HEK293 (cell line): Measurements from ENCODE around the gene PALB2.

ENCODE experiments used
- CTCF ChIA-PET: fragments of 350-600 bp; formaldehyde crosslinking; extraction: SDS; loops from one replicate; lab custom pipeline; 2021; ENCODE audit warnings: antibody characterized with exemption; lab: Yijun Ruan, JAX
- POLR2A ChIA-PET: fragments of 300-600 bp; formaldehyde crosslinking; extraction: SDS; loops from one replicate; lab custom pipeline; 2020; ENCODE audit warnings: antibody characterized with exemption, inconsistent platforms; lab: Yijun Ruan, JAX
- H3K27ac ChIP-seq: fragments of 200-500 bp; sonication (Bioruptor generic); 2 replicates; pipeline ENCODE4 v1.5.1; 2014; ENCODE audit warnings: low read depth, low read length, control low read depth, inconsistent platforms; ENCODE audit errors: extremely low read depth
- H3K36me3 ChIP-seq, 2 experiments: fragments of 200-500 bp in 1 of 2; sonication (Bioruptor generic) in 1 of 2; 1 replicate in 1 of 2; 2 replicates in 1 of 2; pipeline ENCODE4 v1.5.1; 2014 to 2017; ENCODE audit warnings: inconsistent platforms in 2 of 2, low read length in 2 of 2; ENCODE audit not compliant: control insufficient read depth in 2 of 2, insufficient read depth in 1 of 2
- H3K4me1 ChIP-seq: fragments of 200-500 bp; sonication (Bioruptor generic); 2 replicates; pipeline ENCODE4 v1.5.1; 2014; ENCODE audit warnings: mild to moderate bottlenecking, low read length, inconsistent platforms; ENCODE audit not compliant: control insufficient read depth, insufficient read depth
- H3K4me3 ChIP-seq: 2 replicates; pipeline ENCODE4 v1.5.1; 2011; ENCODE audit warnings: low read depth, mild to moderate bottlenecking, control low read depth, low read length, moderate library complexity
- H3K9me3 ChIP-seq: fragments of 200-500 bp; sonication (Bioruptor generic); 2 replicates; pipeline ENCODE4 v1.5.1; 2014; ENCODE audit warnings: low read depth, low read length, inconsistent platforms; ENCODE audit not compliant: control insufficient read depth, insufficient read depth
- GLIS1 ChIP-seq: fragments of 450-650 bp; formaldehyde crosslinking; IDR thresholded peaks from 2 replicates; pipeline ENCODE4 v1.5.1; 2016; ENCODE audit warnings: missing biosample characterization, missing genetic modification characterization
- KLF1 ChIP-seq: fragments of 450-650 bp; formaldehyde crosslinking; IDR thresholded peaks from 2 replicates; pipeline ENCODE4 v1.5.1; 2016; ENCODE audit warnings: missing biosample characterization, missing genetic modification characterization
- MYNN ChIP-seq: fragments of 450-650 bp; formaldehyde crosslinking; IDR thresholded peaks from 2 replicates; pipeline ENCODE4 v1.5.1; 2016; ENCODE audit warnings: missing biosample characterization, missing genetic modification characterization, borderline replicate concordance
- OSR2 ChIP-seq: fragments of 450-650 bp; formaldehyde crosslinking; IDR thresholded peaks from 2 replicates; pipeline ENCODE4 v1.5.1; 2016; ENCODE audit warnings: missing biosample characterization, missing genetic modification characterization
- PRDM1 ChIP-seq: fragments of 450-650 bp; formaldehyde crosslinking; IDR thresholded peaks from 2 replicates; pipeline ENCODE4; 2016; ENCODE audit warnings: missing biosample characterization, missing genetic modification characterization
- ZNF248 ChIP-seq: fragments of 450-650 bp; formaldehyde crosslinking; IDR thresholded peaks from 2 replicates; pipeline ENCODE4 v1.5.1; 2017; ENCODE audit warnings: missing biosample characterization, missing genetic modification characterization
- ZNF426 ChIP-seq: fragments of 450-650 bp; formaldehyde crosslinking; IDR thresholded peaks from 2 replicates; pipeline ENCODE4 v1.5.1; 2017; ENCODE audit warnings: missing biosample characterization, missing genetic modification characterization, mild to moderate bottlenecking, inconsistent platforms, moderate library complexity
- ZNF701 ChIP-seq: fragments of 450-650 bp; formaldehyde crosslinking; IDR thresholded peaks from 2 replicates; pipeline ENCODE4 v1.5.1; 2016; ENCODE audit warnings: missing biosample characterization, missing genetic modification characterization
- ZNF747 ChIP-seq: fragments of 450-650 bp; formaldehyde crosslinking; IDR thresholded peaks from 2 replicates; pipeline ENCODE4 v1.5.1; 2016; ENCODE audit warnings: missing biosample characterization, missing genetic modification characterization
- ZNF837 ChIP-seq: fragments of 450-650 bp; formaldehyde crosslinking; IDR thresholded peaks from 2 replicates; pipeline ENCODE4 v1.5.1; 2016; ENCODE audit warnings: missing biosample characterization, missing genetic modification characterization
- ZSCAN30 ChIP-seq: fragments of 450-650 bp; IDR thresholded peaks from 2 replicates; pipeline ENCODE4 v1.5.1; 2018; ENCODE audit warnings: missing biosample characterization, mild to moderate bottlenecking, missing genetic modification characterization, moderate library complexity
- TF ChIP-seq, protein P1 (sequence below): fragments of 450-650 bp; formaldehyde crosslinking; IDR thresholded peaks from 2 replicates; pipeline ENCODE4 v1.5.1; 2017; ENCODE audit warnings: missing biosample characterization, missing genetic modification characterization
- TF ChIP-seq, protein P2 (sequence below): fragments of 450-650 bp; formaldehyde crosslinking; IDR thresholded peaks from 2 replicates; pipeline ENCODE4 v1.5.1; 2016; ENCODE audit warnings: missing biosample characterization, missing genetic modification characterization
- TF ChIP-seq, protein P3 (sequence below): fragments of 450-650 bp; formaldehyde crosslinking; conservative IDR thresholded peaks from 2 replicates; pipeline ENCODE4 v1.5.1; 2016; ENCODE audit warnings: low read depth, missing biosample characterization, missing genetic modification characterization
- TF ChIP-seq, protein P4 (sequence below): fragments of 450-650 bp; formaldehyde crosslinking; IDR thresholded peaks from 2 replicates; pipeline ENCODE4 v1.5.1; 2017; ENCODE audit warnings: missing biosample characterization, mild to moderate bottlenecking, missing genetic modification characterization, moderate library complexity

PALB2 gene

DNA sequence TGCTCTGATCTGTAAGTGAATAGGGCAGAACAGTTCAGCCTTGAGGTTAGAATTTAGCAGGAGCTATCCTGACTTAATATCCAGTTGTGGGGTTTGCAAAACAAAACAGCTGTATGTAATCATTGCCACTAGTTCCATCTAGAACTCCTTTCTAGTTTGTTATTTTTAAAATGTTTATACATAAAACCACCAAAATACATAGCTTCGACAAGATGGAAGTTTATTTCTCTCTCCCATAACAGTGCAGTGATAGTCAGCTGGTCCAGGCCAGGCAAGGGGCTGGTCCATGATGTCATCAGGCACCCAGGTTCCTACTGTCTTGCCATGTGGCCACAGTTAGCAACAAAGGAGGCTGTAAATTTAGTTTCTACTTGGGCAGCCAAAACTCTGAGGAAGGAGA lies 27.1 kb upstream of the PALB2 start (continued):
- TF ChIP-seq, protein P1, sequence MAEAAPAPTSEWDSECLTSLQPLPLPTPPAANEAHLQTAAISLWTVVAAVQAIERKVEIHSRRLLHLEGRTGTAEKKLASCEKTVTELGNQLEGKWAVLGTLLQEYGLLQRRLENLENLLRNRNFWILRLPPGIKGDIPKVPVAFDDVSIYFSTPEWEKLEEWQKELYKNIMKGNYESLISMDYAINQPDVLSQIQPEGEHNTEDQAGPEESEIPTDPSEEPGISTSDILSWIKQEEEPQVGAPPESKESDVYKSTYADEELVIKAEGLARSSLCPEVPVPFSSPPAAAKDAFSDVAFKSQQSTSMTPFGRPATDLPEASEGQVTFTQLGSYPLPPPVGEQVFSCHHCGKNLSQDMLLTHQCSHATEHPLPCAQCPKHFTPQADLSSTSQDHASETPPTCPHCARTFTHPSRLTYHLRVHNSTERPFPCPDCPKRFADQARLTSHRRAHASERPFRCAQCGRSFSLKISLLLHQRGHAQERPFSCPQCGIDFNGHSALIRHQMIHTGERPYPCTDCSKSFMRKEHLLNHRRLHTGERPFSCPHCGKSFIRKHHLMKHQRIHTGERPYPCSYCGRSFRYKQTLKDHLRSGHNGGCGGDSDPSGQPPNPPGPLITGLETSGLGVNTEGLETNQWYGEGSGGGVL (tag by site-specific recombination), result no peak
- TF ChIP-seq PRDM1 (tag by site-specific recombination), result no peak
- no peak for TF ChIP-seq ZNF248 (tag by site-specific recombination)
- no peak for TF ChIP-seq KLF1
- no peak for TF ChIP-seq OSR2 (tag by site-specific recombination)
- TF ChIP-seq, all 188 proteins: peak for 0

DNA sequence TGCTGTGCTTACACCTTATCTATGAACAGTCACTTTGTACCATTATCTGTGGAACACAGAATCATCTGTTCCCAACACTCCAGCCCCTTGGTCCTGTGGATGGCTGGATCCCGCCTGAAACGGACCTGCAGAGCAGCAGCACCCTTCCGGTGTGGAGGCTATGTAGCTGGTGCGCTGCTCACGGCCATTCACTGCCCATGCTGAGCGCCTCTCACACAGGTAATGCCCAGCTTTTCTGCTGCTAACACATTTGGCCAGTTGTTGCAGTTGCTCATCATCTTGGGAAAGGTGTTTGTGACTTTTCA lies 26.2 kb upstream of the PALB2 start:
- H3K36me3 ChIP-seq, result peaks cover 8 to 96% of the 10 kb centered on the region in 2 experiments; a peak in 2 of 3 replicates
- H3K9me3 ChIP-seq, result no peaks in the 10 kb centered on the region
- CTCF ChIA-PET, result interaction anchor here (1.0 to 1.4 kb wide), 2 partner anchors 10 to 11 kb away, joined by 3 to 6 read pairs; partner anchors contain the start of gene PLK1
- TF ChIP-seq, protein P2, sequence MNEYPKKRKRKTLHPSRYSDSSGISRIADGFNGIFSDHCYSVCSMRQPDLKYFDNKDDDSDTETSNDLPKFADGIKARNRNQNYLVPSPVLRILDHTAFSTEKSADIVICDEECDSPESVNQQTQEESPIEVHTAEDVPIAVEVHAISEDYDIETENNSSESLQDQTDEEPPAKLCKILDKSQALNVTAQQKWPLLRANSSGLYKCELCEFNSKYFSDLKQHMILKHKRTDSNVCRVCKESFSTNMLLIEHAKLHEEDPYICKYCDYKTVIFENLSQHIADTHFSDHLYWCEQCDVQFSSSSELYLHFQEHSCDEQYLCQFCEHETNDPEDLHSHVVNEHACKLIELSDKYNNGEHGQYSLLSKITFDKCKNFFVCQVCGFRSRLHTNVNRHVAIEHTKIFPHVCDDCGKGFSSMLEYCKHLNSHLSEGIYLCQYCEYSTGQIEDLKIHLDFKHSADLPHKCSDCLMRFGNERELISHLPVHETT (tag by site-specific recombination), result no peak
- H3K4me3 ChIP-seq, result no peak overlapping the region
- no peaks in the 10 kb centered on the region for H3K4me1 ChIP-seq
- H3K27ac ChIP-seq, result no peak overlapping the region
- POLR2A ChIA-PET, result no interaction called here

DNA sequence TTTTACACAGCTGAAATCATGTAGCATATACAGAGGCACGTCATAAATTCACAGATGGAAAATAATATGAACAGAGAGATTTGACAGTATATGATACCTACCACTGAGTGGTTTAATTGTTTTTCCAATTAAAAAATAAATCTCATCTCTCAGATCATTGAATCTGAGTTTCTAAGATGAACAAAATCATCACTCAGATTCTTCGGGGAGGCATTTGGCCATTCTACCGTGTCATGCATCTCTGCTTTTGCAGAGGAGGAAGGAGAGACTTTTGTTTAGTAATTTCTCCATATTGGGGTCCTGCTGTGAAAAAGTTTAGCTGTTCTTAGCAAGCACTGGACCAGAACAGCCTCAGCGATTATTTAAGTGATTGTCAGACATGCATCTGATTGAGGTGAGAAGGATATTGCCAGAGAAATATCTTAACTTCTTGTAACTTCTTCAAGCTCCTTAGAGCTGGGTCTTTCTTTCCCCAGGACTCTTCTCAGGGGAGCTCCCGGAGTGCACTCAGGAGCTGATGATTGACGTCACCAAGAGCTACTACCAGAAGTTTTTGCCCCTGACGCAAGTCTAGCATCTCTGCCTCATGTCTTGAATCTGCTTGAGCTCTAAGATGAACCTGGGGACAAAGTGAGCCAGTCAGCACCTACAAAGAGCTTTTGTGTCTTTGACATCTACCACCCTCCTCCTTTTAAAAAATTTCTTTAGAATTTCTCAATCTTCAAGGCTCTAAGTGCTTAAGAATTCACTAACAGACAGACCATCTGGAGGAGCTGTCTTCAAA lies 25.7 kb upstream of the PALB2 start:
- H3K27ac ChIP-seq, result no peak overlapping the region
- ChIA-PET POLR2A (interaction anchor here (0.9 kb wide), 1 partner anchor 13 kb away, joined by 3 read pairs; no protein-coding TSS in a partner anchor), CTCF (interaction anchor here (1.4 kb wide), 1 partner anchor 12 kb away, joined by 6 read pairs; the partner anchor contains the start of gene PLK1)
- no peak overlapping the region for H3K4me3 ChIP-seq
- no peaks in the 10 kb centered on the region for H3K9me3 ChIP-seq
- peaks cover 11 to 96% of the 10 kb centered on the region in 2 experiments for H3K36me3 ChIP-seq
- H3K4me1 ChIP-seq, result no peaks in the 10 kb centered on the region
- TF ChIP-seq ZNF426, result no peak
- no peak for TF ChIP-seq ZSCAN30 (tag by site-specific recombination)
- TF ChIP-seq, protein P3, sequence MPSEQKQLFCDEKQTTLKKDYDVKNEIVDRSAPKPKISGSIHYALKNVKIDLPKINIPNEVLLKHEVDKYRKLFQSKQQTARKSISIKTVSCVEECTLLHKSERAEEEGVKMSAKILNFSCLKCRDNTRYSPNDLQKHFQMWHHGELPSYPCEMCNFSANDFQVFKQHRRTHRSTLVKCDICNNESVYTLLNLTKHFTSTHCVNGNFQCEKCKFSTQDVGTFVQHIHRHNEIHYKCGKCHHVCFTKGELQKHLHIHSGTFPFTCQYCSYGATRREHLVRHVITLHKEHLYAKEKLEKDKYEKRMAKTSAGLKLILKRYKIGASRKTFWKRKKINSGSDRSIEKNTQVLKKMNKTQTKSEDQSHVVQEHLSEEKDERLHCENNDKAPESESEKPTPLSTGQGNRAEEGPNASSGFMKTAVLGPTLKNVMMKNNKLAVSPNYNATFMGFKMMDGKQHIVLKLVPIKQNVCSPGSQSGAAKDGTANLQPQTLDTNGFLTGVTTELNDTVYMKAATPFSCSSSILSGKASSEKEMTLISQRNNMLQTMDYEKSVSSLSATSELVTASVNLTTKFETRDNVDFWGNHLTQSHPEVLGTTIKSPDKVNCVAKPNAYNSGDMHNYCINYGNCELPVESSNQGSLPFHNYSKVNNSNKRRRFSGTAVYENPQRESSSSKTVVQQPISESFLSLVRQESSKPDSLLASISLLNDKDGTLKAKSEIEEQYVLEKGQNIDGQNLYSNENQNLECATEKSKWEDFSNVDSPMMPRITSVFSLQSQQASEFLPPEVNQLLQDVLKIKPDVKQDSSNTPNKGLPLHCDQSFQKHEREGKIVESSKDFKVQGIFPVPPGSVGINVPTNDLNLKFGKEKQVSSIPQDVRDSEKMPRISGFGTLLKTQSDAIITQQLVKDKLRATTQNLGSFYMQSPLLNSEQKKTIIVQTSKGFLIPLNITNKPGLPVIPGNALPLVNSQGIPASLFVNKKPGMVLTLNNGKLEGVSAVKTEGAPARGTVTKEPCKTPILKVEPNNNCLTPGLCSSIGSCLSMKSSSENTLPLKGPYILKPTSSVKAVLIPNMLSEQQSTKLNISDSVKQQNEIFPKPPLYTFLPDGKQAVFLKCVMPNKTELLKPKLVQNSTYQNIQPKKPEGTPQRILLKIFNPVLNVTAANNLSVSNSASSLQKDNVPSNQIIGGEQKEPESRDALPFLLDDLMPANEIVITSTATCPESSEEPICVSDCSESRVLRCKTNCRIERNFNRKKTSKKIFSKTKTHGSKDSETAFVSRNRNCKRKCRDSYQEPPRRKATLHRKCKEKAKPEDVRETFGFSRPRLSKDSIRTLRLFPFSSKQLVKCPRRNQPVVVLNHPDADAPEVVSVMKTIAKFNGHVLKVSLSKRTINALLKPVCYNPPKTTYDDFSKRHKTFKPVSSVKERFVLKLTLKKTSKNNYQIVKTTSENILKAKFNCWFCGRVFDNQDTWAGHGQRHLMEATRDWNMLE (tag by site-specific recombination), result no peak
- no peak for TF ChIP-seq ZNF747 (tag by site-specific recombination)
- no peak for TF ChIP-seq ZNF837 (tag by site-specific recombination)
- TF ChIP-seq, protein P4, sequence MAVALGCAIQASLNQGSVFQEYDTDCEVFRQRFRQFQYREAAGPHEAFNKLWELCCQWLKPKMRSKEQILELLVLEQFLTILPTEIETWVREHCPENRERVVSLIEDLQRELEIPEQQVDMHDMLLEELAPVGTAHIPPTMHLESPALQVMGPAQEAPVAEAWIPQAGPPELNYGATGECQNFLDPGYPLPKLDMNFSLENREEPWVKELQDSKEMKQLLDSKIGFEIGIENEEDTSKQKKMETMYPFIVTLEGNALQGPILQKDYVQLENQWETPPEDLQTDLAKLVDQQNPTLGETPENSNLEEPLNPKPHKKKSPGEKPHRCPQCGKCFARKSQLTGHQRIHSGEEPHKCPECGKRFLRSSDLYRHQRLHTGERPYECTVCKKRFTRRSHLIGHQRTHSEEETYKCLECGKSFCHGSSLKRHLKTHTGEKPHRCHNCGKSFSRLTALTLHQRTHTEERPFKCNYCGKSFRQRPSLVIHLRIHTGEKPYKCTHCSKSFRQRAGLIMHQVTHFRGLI (tag by site-specific recombination), result no peak
- TF ChIP-seq GLIS1, result no peak
- no peak for TF ChIP-seq MYNN (tag by site-specific recombination)
- TF ChIP-seq ZNF701 (tag by site-specific recombination), result no peak
